HG03159 (cell line): ENCODE data around the gene AZI2.

Source experiments
- ATAC-seq: cut with Tn5 transposase; IDR thresholded peaks from one replicate; pipeline ENCODE4 v1.9.1; 2021; ENCODE audit warnings: mild to moderate bottlenecking, moderate library complexity; ENCODE audit not compliant: unreplicated experiment

Gene AZI2

GRCh38 chr3:28301688-28302087 is 46.9 kb downstream of the AZI2 start:
- no peak for ATAC-seq

- no peak for ATAC-seq
Measured at GRCh38 chr3:28300345-28300962, 48.2 kb downstream of the AZI2 start.

GRCh38 chr3:28299705-28300104 is 48.9 kb downstream of the AZI2 start:
- ATAC-seq = no peak

GRCh38 chr3:28295898-28296490 is 52.6 kb downstream of the AZI2 start:
- no peak for ATAC-seq

- no peak for ATAC-seq
Measured at GRCh38 chr3:28294667-28295413, 53.8 kb downstream of the AZI2 start.

GRCh38 chr3:28292622-28293021 is 56.0 kb downstream of the AZI2 start:
- ATAC-seq = no peak

- no peak for ATAC-seq
Measured at GRCh38 chr3:28291577-28291976, 57.0 kb downstream of the AZI2 start.

GRCh38 chr3:28290863-28291300 is 57.7 kb downstream of the AZI2 start:
- no peak for ATAC-seq

GRCh38 chr3:28287046-28287445 is 61.6 kb downstream of the AZI2 start:
- no peak for ATAC-seq

GRCh38 chr3:28286595-28286994 is 62.0 kb downstream of the AZI2 start:
- peak; percentile 88 for ATAC-seq

GRCh38 chr3:28280781-28281180 is 67.8 kb downstream of the AZI2 start:
- ATAC-seq = no peak

- peak; percentile 42 for ATAC-seq
Measured at GRCh38 chr3:28279770-28280169, 68.9 kb downstream of the AZI2 start.

- ATAC-seq = no peak
Measured at GRCh38 chr3:28278918-28279317, 69.7 kb downstream of the AZI2 start.

GRCh38 chr3:28273837-28274236 is 74.8 kb downstream of the AZI2 start:
- no peak for ATAC-seq
